Activated CD4-positive, alpha-beta T cell treated with anti-CD3 and anti-CD28 coated beads, Interleukin-2, amount 50 U/mL, for 4 hours (primary cell): ENCODE measurements around the gene GPC6.
"Not testable (repeated sequence)": the region's sequence is repeated elsewhere in the genome, so short reads cannot be mapped to it uniquely, and the experiment has no call there.

Experiments used
- DNase-seq, 2 experiments: peaks; one replicate each; pipeline ENCODE4 v3.0.0-alpha.2; 2020

The GPC6 gene

GRCh38 chr13:93450761-93451160 lies 224.2 kb downstream of the GPC6 start:
- DNase-seq: no peak

GRCh38 chr13:93454676-93455235 lies 228.1 kb downstream of the GPC6 start:
- not testable (repeated sequence) for DNase-seq

GRCh38 chr13:93455861-93456260 lies 229.3 kb downstream of the GPC6 start:
- no peak for DNase-seq

- no peak for DNase-seq
These were observed 233.4 kb downstream of the GPC6 start for GRCh38 chr13:93460005-93460404.

- DNase-seq: no peak
These were observed 235.5 kb downstream of the GPC6 start for GRCh38 chr13:93462151-93462550.

GRCh38 chr13:93466502-93467036 lies 240.0 kb downstream of the GPC6 start:
- DNase-seq: no peak

- DNase-seq: no peak
These were observed 240.6 kb downstream of the GPC6 start for GRCh38 chr13:93467175-93467574.

GRCh38 chr13:93468433-93468832 lies 241.8 kb downstream of the GPC6 start:
- no peak for DNase-seq

GRCh38 chr13:93472296-93472695 lies 245.7 kb downstream of the GPC6 start:
- DNase-seq: no peak

GRCh38 chr13:93472814-93473296 lies 246.2 kb downstream of the GPC6 start:
- no peak for DNase-seq

- DNase-seq: no peak
These were observed 247.0 kb downstream of the GPC6 start for GRCh38 chr13:93473441-93474270.

- no peak for DNase-seq
These were observed 249.6 kb downstream of the GPC6 start for GRCh38 chr13:93476175-93476574.

- no peak for DNase-seq
These were observed 250.6 kb downstream of the GPC6 start for GRCh38 chr13:93477238-93477637.

GRCh38 chr13:93480553-93481106 lies 254.0 kb downstream of the GPC6 start:
- DNase-seq: no peak

- DNase-seq: not testable (repeated sequence)
These were observed 269.5 kb downstream of the GPC6 start for GRCh38 chr13:93496117-93496516.

GRCh38 chr13:93496985-93497673 lies 270.5 kb downstream of the GPC6 start:
- no peak for DNase-seq

GRCh38 chr13:93499991-93500390 lies 273.4 kb downstream of the GPC6 start:
- no peak for DNase-seq

- DNase-seq: no peak
These were observed 275.5 kb downstream of the GPC6 start for GRCh38 chr13:93502071-93502470.

GRCh38 chr13:93502987-93503615 lies 276.5 kb downstream of the GPC6 start:
- no peak for DNase-seq

GRCh38 chr13:93505104-93505952 lies 278.7 kb downstream of the GPC6 start:
- no peak for DNase-seq

- DNase-seq: no peak
These were observed 284.4 kb downstream of the GPC6 start for GRCh38 chr13:93511011-93511410.

- DNase-seq: no peak
These were observed 288.7 kb downstream of the GPC6 start for GRCh38 chr13:93515267-93515666.
